ENCODE results near the gene SARNP.

- TF ChIP-seq EP300 (IDR thresholded peaks at IDR 0.05), result no peak
- no peak for TF ChIP-seq CTCF (IDR thresholded peaks at IDR 0.05)
- no peak for TF ChIP-seq POLR2A (IDR thresholded peaks at IDR 0.05)
- no peak for TF ChIP-seq POLR2AphosphoS5 (IDR thresholded peaks at IDR 0.05)
Measured at GRCh38 chr12:55708695-55709233, 108.8 kb downstream of the SARNP start.
